GM12872 (cell line): ENCODE measurements around the gene HPCAL1.

Source experiments
- TF ChIP-seq, protein P1 (sequence below): IDR thresholded peaks from 3 replicates; pipeline ENCODE4 v1.5.1; 2011; ENCODE audit warnings: low read depth, mild to moderate bottlenecking, low read length, moderate library complexity; ENCODE audit not compliant: insufficient read depth

Gene HPCAL1

DNA sequence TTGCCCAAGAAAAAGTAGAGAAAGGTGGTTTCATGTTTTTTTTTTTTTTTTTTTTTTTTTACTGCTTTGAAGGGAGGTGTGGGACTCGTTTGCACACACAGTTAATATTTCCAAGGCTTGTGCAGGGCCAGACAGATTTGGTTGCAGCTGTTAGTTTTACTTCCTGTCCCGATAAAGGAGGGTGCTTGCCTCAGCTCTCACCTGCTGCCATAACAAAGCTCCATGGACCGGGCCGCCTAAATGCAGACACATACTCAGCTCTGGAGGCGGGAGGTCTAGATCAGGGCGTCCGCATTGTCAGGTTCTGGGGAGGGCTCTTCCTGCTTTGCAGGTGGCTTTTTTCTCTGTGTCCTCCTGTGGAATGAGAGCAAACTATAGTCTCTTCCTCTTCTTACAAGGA is 75.5 kb downstream of the HPCAL1 start:
- TF ChIP-seq, protein P1, sequence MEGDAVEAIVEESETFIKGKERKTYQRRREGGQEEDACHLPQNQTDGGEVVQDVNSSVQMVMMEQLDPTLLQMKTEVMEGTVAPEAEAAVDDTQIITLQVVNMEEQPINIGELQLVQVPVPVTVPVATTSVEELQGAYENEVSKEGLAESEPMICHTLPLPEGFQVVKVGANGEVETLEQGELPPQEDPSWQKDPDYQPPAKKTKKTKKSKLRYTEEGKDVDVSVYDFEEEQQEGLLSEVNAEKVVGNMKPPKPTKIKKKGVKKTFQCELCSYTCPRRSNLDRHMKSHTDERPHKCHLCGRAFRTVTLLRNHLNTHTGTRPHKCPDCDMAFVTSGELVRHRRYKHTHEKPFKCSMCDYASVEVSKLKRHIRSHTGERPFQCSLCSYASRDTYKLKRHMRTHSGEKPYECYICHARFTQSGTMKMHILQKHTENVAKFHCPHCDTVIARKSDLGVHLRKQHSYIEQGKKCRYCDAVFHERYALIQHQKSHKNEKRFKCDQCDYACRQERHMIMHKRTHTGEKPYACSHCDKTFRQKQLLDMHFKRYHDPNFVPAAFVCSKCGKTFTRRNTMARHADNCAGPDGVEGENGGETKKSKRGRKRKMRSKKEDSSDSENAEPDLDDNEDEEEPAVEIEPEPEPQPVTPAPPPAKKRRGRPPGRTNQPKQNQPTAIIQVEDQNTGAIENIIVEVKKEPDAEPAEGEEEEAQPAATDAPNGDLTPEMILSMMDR, result no peak

DNA sequence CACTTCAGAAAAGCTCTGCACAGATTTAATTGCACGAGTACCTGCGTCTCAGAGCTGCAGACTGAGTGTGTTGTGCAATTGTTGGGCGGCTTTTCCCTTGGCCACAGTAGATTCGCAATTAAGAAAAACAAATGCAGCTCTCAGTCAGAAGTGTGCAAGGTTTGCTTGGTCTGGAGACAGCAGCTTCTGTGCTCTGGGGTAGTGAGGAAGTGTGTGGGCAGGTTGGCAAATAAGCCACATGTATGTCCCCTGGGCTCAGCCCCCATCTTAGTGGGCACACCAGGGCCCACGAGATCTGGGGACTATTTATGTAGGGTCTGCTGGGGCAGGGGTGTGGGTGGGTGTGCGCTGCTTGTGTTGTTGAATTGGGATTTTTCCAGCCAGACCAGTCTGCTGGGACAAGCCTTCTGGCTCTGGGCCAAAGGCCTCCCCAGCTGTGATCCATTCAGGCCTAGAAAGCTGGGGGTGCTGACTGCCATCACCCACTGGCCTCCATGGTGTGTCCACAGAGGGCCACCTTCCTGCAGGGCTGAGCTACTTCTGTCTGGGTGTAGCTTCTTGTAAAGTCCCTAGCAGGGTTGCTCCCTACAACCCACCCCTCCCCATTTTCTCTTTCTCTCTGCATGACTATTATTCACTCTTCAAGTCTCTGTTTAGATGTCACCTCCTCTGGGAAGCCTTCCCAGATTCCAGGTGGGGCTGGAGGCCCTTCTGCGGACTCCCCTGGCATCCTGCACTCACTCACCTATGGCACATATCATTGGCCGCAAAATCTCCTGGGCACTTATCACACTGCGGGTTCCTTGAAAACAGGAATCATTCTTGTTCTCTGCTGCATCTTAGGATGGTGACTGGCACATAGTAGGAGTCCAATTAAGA is 77.6 kb downstream of the HPCAL1 start:
- TF ChIP-seq, protein P1, result no peak

DNA sequence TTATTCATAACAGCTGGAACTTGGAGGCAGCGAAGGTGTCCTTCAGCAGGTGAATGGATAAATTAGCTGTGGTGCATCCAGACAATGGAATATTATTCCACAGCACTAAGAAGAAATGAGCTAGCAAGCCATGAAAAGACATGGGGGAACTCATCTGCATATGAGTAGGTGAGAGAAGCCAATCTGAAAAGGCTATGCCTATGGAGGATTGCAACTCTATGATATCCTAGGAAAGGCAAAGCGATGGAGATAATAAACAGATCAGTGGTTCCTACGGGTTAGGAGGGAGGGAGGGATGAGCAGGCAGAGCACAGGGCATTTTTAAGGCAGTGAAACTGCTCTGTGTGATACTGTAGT is 79.3 kb downstream of the HPCAL1 start:
- TF ChIP-seq, protein P1, result no peak

DNA sequence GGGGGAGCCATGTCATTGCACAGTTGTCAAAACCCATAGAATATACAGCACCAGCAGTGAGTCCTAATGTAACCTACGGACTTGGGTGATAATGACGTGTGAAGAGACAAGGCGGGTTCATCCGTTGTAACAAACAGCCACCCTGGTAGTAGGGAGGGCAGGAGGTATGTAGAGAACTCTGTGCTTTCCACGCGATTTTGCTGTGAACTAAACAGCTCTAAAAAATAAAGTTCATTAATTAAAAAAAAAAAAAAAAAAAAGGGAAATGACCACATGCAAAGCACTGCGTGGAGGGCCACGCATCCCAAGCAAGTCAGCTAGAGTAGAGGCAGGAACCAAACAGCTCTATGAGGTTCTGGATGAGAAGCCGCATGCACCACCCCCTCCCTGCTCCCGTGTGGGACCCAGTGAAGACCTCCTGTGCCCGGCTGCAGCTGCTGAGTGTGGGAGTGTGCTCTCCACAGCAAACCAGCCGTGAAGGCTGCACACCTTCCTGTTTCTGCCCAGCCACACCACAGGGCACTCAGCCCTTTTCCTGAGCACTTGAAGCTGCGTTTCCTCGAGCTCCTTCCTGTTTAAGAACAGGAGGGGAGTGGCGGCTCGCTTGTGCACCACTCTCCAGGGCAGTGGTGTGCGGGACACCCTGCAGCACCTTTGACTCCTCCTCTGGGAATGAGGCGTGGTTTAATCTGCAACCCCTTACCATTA is 79.8 kb downstream of the HPCAL1 start:
- TF ChIP-seq, protein P1, result no peak

DNA sequence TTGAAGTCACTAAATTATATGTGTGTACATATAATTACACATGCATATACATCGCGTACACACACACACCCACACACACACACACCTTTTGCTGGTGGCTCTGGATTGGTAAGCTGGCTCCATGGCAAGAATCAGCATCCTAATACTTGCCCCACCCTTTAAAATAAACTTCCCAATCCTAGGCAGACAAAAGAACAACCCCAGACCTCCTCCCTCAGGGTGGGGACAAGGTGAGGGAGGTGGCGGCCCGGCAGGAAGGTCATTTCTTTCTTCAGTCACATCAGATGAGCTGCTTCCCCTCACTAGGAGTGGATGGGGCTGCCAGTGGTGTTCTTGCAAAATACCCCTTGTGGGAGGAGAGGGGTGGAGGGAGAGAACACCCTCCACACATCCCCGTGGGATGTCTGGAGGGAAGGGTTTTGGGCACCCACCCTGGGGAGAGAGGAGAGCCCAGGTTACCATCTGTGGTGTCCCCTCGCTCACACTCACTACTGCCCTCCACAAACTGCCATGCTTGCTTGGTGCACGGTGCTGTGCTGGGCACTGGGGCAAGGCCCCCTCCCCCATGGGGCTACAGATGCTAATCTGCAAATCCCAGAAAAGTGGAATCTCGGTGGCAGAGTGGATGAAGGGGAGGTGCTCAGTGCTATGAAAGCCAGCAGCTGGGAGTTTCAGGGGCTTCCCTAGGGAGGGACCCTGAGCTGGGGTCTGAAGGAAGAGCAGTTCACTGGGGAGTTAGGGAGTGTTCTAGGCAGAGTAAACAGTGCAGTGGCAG is 81.4 kb downstream of the HPCAL1 start:
- TF ChIP-seq, protein P1, result no peak; the same call in 2 of the 3 replicates

DNA sequence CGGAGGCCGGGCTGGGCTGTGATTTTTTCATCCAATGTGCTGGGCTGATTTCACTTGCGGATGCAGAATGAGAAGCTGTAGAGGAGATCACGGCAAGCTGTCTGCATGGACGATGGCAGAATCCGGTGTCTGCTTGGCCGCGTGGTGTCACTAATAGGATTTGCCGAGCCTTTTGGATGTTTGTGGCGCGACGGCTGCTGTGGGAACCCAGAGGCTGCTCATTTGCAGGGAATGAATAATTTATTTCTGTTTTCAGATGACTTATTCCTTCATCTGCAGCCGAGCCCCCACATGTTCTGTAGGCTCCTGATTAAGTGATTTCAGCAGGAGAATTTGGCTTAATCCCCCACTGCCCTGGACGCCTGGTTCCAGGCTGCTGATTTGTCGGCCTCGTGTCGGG is 82.8 kb downstream of the HPCAL1 start:
- TF ChIP-seq, protein P1, result no peak
